Large intestine (tissue), 3 donors: Measurements from ENCODE around the gene MAP6. TPM values are rescaled to one million over a fixed set of nuclear protein-coding genes. Genes with fewer than 3 reads are reported as not detected.

Experiments used
- DNase-seq, 2 donors: peaks; one replicate each; pipeline versions ENCODE4 v3.0.0 to v3.0.0-alpha.2; 2013
- H3K27ac ChIP-seq: one replicate; pipeline ENCODE4 v1.5.1; 2013; ENCODE audit warnings: low read length
- H3K27me3 ChIP-seq: 2 replicates; pipeline ENCODE4 v1.6.1; 2013; ENCODE audit warnings: low read length; ENCODE audit not compliant: control insufficient read depth, insufficient read depth
- H3K36me3 ChIP-seq: 2 replicates; pipeline ENCODE4 v1.6.1; 2013; ENCODE audit warnings: low read length; ENCODE audit not compliant: control insufficient read depth, insufficient read depth
- H3K4me1 ChIP-seq: one replicate; pipeline ENCODE4 v1.6.1; 2013; ENCODE audit warnings: low read length; ENCODE audit not compliant: control insufficient read depth, insufficient read depth
- H3K4me3 ChIP-seq: one replicate; pipeline ENCODE4 v1.5.1; 2013; ENCODE audit warnings: low read length
- H3K9me3 ChIP-seq: one replicate; pipeline ENCODE4 v1.6.1; 2013; ENCODE audit warnings: mild to moderate bottlenecking, low read depth, low read length, moderate library complexity; ENCODE audit not compliant: control insufficient read depth
- WGBS: methylation state at CpG from one replicate; pipeline ENCODE4 v1.1.5; 2013; ENCODE audit warnings: low lambda C conversion rate; ENCODE audit not compliant: insufficient coverage; 5-methylcytosine and 5-hydroxymethylcytosine counted together
- polyA plus RNA-seq: library from polyadenylated mRNA; unstranded; fragments of 120-200 nt; gene quantifications from one replicate; pipeline ENCODE4 v1.2.1, GENCODE V29; 2013

MAP6 gene
- polyA plus RNA-seq, 1 donor = 20.1 TPM

GRCh38 chr11:75667255-75667830 lies 1.5 kb downstream of the MAP6 start:
- H3K4me1 ChIP-seq = peaks cover 9% of the 10 kb centered on the region
- H3K27me3 ChIP-seq = peaks cover 66% of the 10 kb centered on the region
- WGBS = no CpG with 5 or more reads among the region's 63 CpGs
- H3K27ac ChIP-seq = no peak overlapping the region
- no peaks in the 10 kb centered on the region for H3K36me3 ChIP-seq
- peak in 1 of 2 donors; percentile 62 for DNase-seq
- H3K9me3 ChIP-seq = peaks cover 8% of the 10 kb centered on the region
- peak overlapping the region; percentile 36 for H3K4me3 ChIP-seq

DNA sequence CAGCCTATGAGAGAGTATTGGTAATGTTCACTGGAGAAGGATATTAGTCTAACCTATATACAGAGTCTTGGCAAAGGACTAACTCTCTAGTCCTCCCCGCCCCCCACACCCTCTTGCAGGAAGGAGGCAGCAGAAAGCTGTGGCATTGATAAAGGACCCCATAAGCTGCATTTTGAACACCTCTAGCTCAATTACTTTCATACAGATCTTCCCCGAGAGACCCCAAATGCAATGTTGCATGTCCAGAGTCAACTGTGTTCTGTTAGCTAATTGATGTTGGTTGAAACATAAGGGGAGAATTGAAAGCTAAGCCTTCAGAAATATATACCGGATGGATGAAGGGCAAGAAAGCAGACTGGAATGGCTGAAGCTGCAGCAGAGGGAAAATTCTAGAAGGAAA lies 2.8 kb downstream of the MAP6 start:
- H3K27ac ChIP-seq = no peak overlapping the region
- H3K4me1 ChIP-seq = peaks cover 9% of the 10 kb centered on the region
- H3K4me3 ChIP-seq = no peak overlapping the region
- peaks cover 8% of the 10 kb centered on the region for H3K9me3 ChIP-seq
- DNase-seq = no peak
- 83% methylated on average over 1 of the region's 3 CpGs for WGBS
- no peaks in the 10 kb centered on the region for H3K36me3 ChIP-seq
- H3K27me3 ChIP-seq = peaks cover 55% of the 10 kb centered on the region

DNA sequence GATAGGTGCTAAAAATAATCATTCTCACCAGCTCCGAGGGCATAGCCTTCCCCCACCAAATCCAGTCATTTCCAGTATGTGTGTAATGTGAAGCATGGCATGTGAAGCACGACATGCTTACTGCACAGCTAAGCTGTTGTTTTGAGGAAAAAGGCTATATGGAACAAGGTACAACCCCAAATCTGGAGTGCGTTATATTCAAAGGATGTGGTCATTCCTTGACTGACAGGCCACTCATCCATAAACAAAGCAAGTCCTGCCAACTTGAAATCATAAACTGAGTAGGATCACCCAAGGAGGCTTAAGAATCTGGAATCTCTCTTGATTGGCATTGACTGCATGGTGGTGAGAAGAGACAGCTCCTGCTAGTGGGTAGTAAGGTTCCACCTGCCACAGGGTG lies 3.7 kb downstream of the MAP6 start:
- no peak overlapping the region for H3K27ac ChIP-seq
- WGBS = no CpG with 5 or more reads among the region's 3 CpGs
- no peak overlapping the region for H3K4me3 ChIP-seq
- peaks cover 50% of the 10 kb centered on the region for H3K27me3 ChIP-seq
- peaks cover 9% of the 10 kb centered on the region for H3K4me1 ChIP-seq
- no peak for DNase-seq
- peaks cover 8% of the 10 kb centered on the region for H3K9me3 ChIP-seq
- no peaks in the 10 kb centered on the region for H3K36me3 ChIP-seq

DNA sequence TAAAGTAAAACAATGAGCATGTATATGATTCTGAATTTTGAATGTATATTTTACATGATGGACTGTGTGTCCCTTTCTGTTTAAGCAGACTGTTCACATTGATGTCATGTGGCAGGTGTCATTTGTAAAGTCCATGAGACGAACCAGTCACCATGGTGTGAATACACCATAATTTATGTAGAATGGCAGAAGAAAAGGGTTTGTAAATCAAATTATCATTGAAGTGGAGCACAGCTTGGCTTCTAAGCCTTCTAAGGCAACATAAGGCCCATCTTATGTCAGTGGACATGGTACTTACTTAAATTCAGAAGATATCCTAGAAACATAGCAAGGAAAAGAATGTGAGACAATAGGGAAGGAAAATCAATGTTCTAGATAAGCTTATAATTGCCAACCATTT lies 4.4 kb downstream of the MAP6 start:
- H3K27me3 ChIP-seq = peaks cover 43% of the 10 kb centered on the region
- H3K36me3 ChIP-seq = no peaks in the 10 kb centered on the region
- WGBS = no CpG with 5 or more reads among the region's 1 CpG
- no peak overlapping the region for H3K4me3 ChIP-seq
- H3K9me3 ChIP-seq = peaks cover 8% of the 10 kb centered on the region
- no peak overlapping the region for H3K27ac ChIP-seq
- DNase-seq = no peak
- H3K4me1 ChIP-seq = peaks cover 9% of the 10 kb centered on the region

- WGBS = no CpG with 5 or more reads among the region's 1 CpG
- Histone ChIP-seq H3K27ac (no peak overlapping the region), H3K36me3 (no peaks in the 10 kb centered on the region), H3K4me1 (peaks cover 9% of the 10 kb centered on the region), H3K4me3 (no peak overlapping the region), H3K9me3 (peaks cover 6% of the 10 kb centered on the region), H3K27me3 (peaks cover 38% of the 10 kb centered on the region)
- DNase-seq = no peak
These were observed 5.0 kb downstream of the MAP6 start for GRCh38 chr11:75663808-75664207.

- no peaks in the 10 kb centered on the region for H3K4me1 ChIP-seq
- WGBS = 17% methylated on average over 1 of the region's 1 CpG
- no peak for DNase-seq
- no peaks in the 10 kb centered on the region for H3K36me3 ChIP-seq
- no peak overlapping the region for H3K27ac ChIP-seq
- no peaks in the 10 kb centered on the region for H3K9me3 ChIP-seq
- no peak overlapping the region for H3K4me3 ChIP-seq
- peaks cover 8% of the 10 kb centered on the region for H3K27me3 ChIP-seq
These were observed 9.0 kb downstream of the MAP6 start for GRCh38 chr11:75659836-75660235.

- H3K27me3 ChIP-seq = peaks cover 3% of the 10 kb centered on the region
- DNase-seq = no peak
- no peaks in the 10 kb centered on the region for H3K36me3 ChIP-seq
- H3K27ac ChIP-seq = no peak overlapping the region
- no peaks in the 10 kb centered on the region for H3K9me3 ChIP-seq
- no peak overlapping the region for H3K4me3 ChIP-seq
- H3K4me1 ChIP-seq = no peaks in the 10 kb centered on the region
- no CpG with 5 or more reads among the region's 6 CpGs for WGBS
These were observed 12.7 kb downstream of the MAP6 start for GRCh38 chr11:75656044-75656727.

DNA sequence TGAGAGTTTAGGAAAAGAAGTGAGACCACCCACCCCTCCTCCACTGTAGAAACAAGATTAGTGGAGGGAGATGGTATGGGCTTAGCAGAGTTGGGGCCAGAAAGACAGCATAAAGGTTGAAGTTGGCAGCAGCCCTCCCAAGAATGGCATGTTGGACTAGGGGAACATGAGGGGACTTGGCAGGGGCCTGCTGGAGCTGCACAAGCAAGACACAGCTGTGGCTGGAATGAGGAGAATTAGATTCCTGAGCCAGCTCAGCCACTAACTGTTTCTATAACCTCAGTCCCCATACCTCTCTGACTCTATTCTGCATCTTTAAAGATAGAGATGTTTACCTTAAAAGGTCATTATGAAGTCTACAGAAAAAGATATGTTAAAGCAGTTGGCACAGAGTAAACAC lies 13.2 kb downstream of the MAP6 start:
- peaks cover 3% of the 10 kb centered on the region for H3K27me3 ChIP-seq
- no peaks in the 10 kb centered on the region for H3K9me3 ChIP-seq
- no peaks in the 10 kb centered on the region for H3K36me3 ChIP-seq
- H3K4me3 ChIP-seq = no peak overlapping the region
- no peak overlapping the region for H3K27ac ChIP-seq
- no peaks in the 10 kb centered on the region for H3K4me1 ChIP-seq
- no peak for DNase-seq

DNA sequence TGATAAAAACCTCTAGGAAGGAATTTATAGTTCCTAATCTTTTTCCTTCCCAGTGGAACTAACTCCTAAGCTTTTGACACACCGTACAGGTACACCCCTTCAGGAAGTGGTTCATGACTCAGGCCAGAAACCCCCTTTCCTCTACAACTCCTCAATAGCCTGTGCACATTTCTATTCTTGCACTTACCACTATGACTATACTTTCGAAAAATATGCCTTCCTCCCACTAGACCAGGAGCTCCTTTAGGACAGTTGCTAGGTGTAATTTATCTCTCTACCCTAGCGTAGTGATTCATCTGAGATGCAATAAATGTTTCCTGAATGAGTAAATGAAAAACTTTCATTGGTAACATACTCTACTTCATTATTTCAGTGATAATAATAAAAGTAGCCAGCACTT lies 14.5 kb downstream of the MAP6 start:
- Histone ChIP-seq H3K4me3 (no peak overlapping the region), H3K27ac (no peak overlapping the region), H3K4me1 (no peaks in the 10 kb centered on the region), H3K36me3 (no peaks in the 10 kb centered on the region), H3K9me3 (no peaks in the 10 kb centered on the region), H3K27me3 (peaks cover 3% of the 10 kb centered on the region)
- no CpG with 5 or more reads among the region's 3 CpGs for WGBS
- DNase-seq = no peak

GRCh38 chr11:75653532-75653931 lies 15.3 kb downstream of the MAP6 start:
- WGBS = no CpG with 5 or more reads among the region's 1 CpG

DNA sequence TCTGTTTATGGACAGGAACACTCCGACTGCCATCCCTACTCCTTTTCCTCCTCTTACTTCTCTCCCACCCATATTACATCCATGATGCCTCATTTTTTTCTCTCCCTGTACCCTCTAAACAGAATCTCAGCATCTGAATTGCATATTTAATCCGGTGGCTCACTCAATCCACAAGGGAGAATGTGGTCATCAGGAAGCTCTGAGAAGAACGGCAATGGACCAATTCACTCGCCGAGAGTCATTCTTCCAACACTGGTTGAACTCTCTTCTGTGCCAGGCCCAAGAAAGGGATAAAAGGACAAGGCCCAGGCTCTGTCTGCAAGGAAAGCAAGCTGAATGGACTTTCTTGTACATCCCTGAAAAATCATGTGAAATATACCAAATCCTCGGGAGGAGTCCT lies 15.9 kb downstream of the MAP6 start:
- no peak overlapping the region for H3K27ac ChIP-seq
- H3K27me3 ChIP-seq = no peaks in the 10 kb centered on the region
- WGBS = 100% methylated on average over 2 of the region's 6 CpGs
- H3K4me1 ChIP-seq = no peaks in the 10 kb centered on the region
- no peak for DNase-seq
- no peaks in the 10 kb centered on the region for H3K36me3 ChIP-seq
- H3K4me3 ChIP-seq = no peak overlapping the region
- no peaks in the 10 kb centered on the region for H3K9me3 ChIP-seq

More at GRCh38 chr11:75653532-75653931, 15.3 kb downstream of the MAP6 start:
- DNase-seq = no peak
- Histone ChIP-seq H3K4me3 (no peak overlapping the region), H3K27ac (no peak overlapping the region), H3K4me1 (no peaks in the 10 kb centered on the region), H3K36me3 (no peaks in the 10 kb centered on the region), H3K27me3 (no peaks in the 10 kb centered on the region), H3K9me3 (no peaks in the 10 kb centered on the region)
